ENCODE measurements around the gene EVA1B. TPM values are rescaled to one million over a fixed set of nuclear protein-coding genes. Genes with fewer than 3 reads are reported as not detected.

EVA1B gene
- 10.7 to 26.0 TPM (median 24.6 TPM) in 5 replicates for total RNA-seq (2022; extraction: Qiagen RNA extraction)

GRCh38 chr1:36323636-36324352 is at the start of gene EVA1B:
TSS of gene EVA1B (minus strand) at chr1:36323645. CDS start at chr1:36323037, 608 bp downstream.

GRCh38 chr1:36306210-36306901 is 17.1 kb downstream of the EVA1B start, which contains the start of gene SH3D21:
TSS of gene SH3D21 (plus strand) at chr1:36306368. CDS start at chr1:36306421, 53 bp downstream.

Other genes starting within 250 kb of the EVA1B start
- gene TEKT2, start 239.6 kb downstream of the EVA1B start, total RNA-seq (2022; extraction: Qiagen RNA extraction), result 0.09 TPM in 1 of 5 replicates, not detected in the others
- gene ADPRS, start 234.8 kb downstream of the EVA1B start, total RNA-seq (2022; extraction: Qiagen RNA extraction), result 24.8 to 34.2 TPM (median 30.3 TPM) in 5 replicates
- 0.08 to 0.17 TPM (median 0.11 TPM) in 5 replicates for gene COL8A2, start 198.4 kb downstream of the EVA1B start, total RNA-seq (2022; extraction: Qiagen RNA extraction)
- gene TRAPPC3, start 174.2 kb downstream of the EVA1B start, total RNA-seq (2022; extraction: Qiagen RNA extraction), result 80.4 to 90.8 TPM (median 82.6 TPM) in 5 replicates
- gene MAP7D1, start 167.5 kb downstream of the EVA1B start, total RNA-seq (2022; extraction: Qiagen RNA extraction), result 210 to 248 TPM (median 238 TPM) in 5 replicates
- 63.9 to 88.8 TPM (median 69.6 TPM) in 5 replicates for gene THRAP3, start 99.2 kb downstream of the EVA1B start, total RNA-seq (2022; extraction: Qiagen RNA extraction)
- 2.0 to 3.4 TPM (median 2.6 TPM) in 5 replicates for gene SH3D21, start 17.3 kb downstream of the EVA1B start, total RNA-seq (2022; extraction: Qiagen RNA extraction)
- 9.7 to 10.3 TPM (median 10.0 TPM) in 5 replicates for gene STK40, start 62.3 kb upstream of the EVA1B start, total RNA-seq (2022; extraction: Qiagen RNA extraction)
- 31.2 to 43.7 TPM (median 43.0 TPM) in 5 replicates for gene LSM10, start 74.3 kb upstream of the EVA1B start, total RNA-seq (2022; extraction: Qiagen RNA extraction)
- 5.8 to 7.4 TPM (median 6.3 TPM) in 5 replicates for gene OSCP1, start 126.8 kb upstream of the EVA1B start, total RNA-seq (2022; extraction: Qiagen RNA extraction)
- 68.4 to 87.2 TPM (median 80.7 TPM) in 5 replicates for gene MRPS15, start 140.7 kb upstream of the EVA1B start, total RNA-seq (2022; extraction: Qiagen RNA extraction)
- not detected in 5 replicates for gene CSF3R, start 159.3 kb upstream of the EVA1B start, total RNA-seq (2022; extraction: Qiagen RNA extraction)

Data from A549 treated with AZD2906 at 1 μM for 4 hours (cell line).